Measurements from ENCODE around the gene LMO7.
A peak's percentile ranks its signal among the peaks of the same experiment; 100 is the strongest.

Gene LMO7

GRCh38 chr13:75617230-75617629, 18.9 kb upstream of the LMO7 start:
- no peaks in the 10 kb centered on the region for H3K27me3 ChIP-seq (ENCODE audit: control insufficient read depth in 1 of 2, insufficient read depth in 1 of 2, low read length in 2 of 2)
- H3K27ac ChIP-seq (ENCODE audit: low read length, poor library complexity, severe bottlenecking) = no peak overlapping the region
- no peaks in the 10 kb centered on the region for H3K9me3 ChIP-seq (ENCODE audit: control insufficient read depth, low read length)
- H3K4ac ChIP-seq (ENCODE audit: low read depth in 1 of 2, low read length in 2 of 2) = no peak overlapping the region
- DNase-seq = no peak
- H3K4me3 ChIP-seq (ENCODE audit: insufficient read depth in 1 of 2, low read depth in 1 of 2, low read length in 2 of 2) = no peak overlapping the region
- no peak overlapping the region for H2BK5ac ChIP-seq (ENCODE audit: low read depth, low read length, poor library complexity, severe bottlenecking)
- no peak overlapping the region for H4K8ac ChIP-seq (ENCODE audit: low read length)
- H3K79me1 ChIP-seq (replicated peaks; ENCODE audit: low read length, poor library complexity, severe bottlenecking) = peaks cover 2% of the 10 kb centered on the region
- no peak overlapping the region for H2AFZ ChIP-seq (ENCODE audit: low read depth, low read length)
- H3K4me1 ChIP-seq (ENCODE audit: control insufficient read depth, insufficient read depth, low read depth, low read length) = peaks cover 7% of the 10 kb centered on the region
- no peak overlapping the region for H2BK12ac ChIP-seq (ENCODE audit: low read length in 2 of 2)
- H3K9ac ChIP-seq (ENCODE audit: low read length) = no peak overlapping the region
- H3K14ac ChIP-seq (ENCODE audit: low read length in 2 of 2) = no peak overlapping the region
- H3K23ac ChIP-seq (ENCODE audit: low read length in 2 of 2) = no peak overlapping the region
- peaks cover 0 to 13% of the 10 kb centered on the region in 2 experiments for H3K36me3 ChIP-seq (ENCODE audit: control insufficient read depth in 1 of 2, insufficient read depth in 2 of 2, low read depth in 1 of 2, low read length in 2 of 2)
- H4K91ac ChIP-seq (ENCODE audit: low read length) = no peak overlapping the region
- no peak overlapping the region for H3K4me2 ChIP-seq (ENCODE audit: low read length, poor library complexity, severe bottlenecking)
- no peak overlapping the region for H2BK15ac ChIP-seq (ENCODE audit: low read depth, poor library complexity, severe bottlenecking)
- H2AK5ac ChIP-seq (ENCODE audit: low read length, severe bottlenecking) = no peak overlapping the region
- WGBS = 100% methylated on average over 1 of the region's 1 CpG
- H2BK120ac ChIP-seq (ENCODE audit: low read depth, low read length) = no peak overlapping the region
- peak overlapping the region in 1 of 2 experiments; percentile 37 for H3K18ac ChIP-seq (ENCODE audit: low read depth in 1 of 2, low read length in 2 of 2)

- no peak overlapping the region for H3K4ac ChIP-seq (ENCODE audit: low read depth in 1 of 2, low read length in 2 of 2)
- peaks cover 0 to 13% of the 10 kb centered on the region in 2 experiments for H3K36me3 ChIP-seq (ENCODE audit: control insufficient read depth in 1 of 2, insufficient read depth in 2 of 2, low read depth in 1 of 2, low read length in 2 of 2)
- H3K4me1 ChIP-seq (ENCODE audit: control insufficient read depth, insufficient read depth, low read depth, low read length) = peaks cover 7% of the 10 kb centered on the region
- WGBS = 37% methylated on average over 1 of the region's 1 CpG
- no peaks in the 10 kb centered on the region for H3K27me3 ChIP-seq (ENCODE audit: control insufficient read depth in 1 of 2, insufficient read depth in 1 of 2, low read length in 2 of 2)
- no peak overlapping the region for H3K18ac ChIP-seq (ENCODE audit: low read depth in 1 of 2, low read length in 2 of 2)
- H3K9ac ChIP-seq (ENCODE audit: low read length) = no peak overlapping the region
- H2AK5ac ChIP-seq (ENCODE audit: low read length, severe bottlenecking) = no peak overlapping the region
- no peak overlapping the region for H2BK120ac ChIP-seq (ENCODE audit: low read depth, low read length)
- no peak overlapping the region for H4K8ac ChIP-seq (ENCODE audit: low read length)
- H4K91ac ChIP-seq (ENCODE audit: low read length) = no peak overlapping the region
- no peak overlapping the region for H2AFZ ChIP-seq (ENCODE audit: low read depth, low read length)
- no peak overlapping the region for H2BK15ac ChIP-seq (ENCODE audit: low read depth, poor library complexity, severe bottlenecking)
- H3K9me3 ChIP-seq (ENCODE audit: control insufficient read depth, low read length) = no peaks in the 10 kb centered on the region
- H3K79me1 ChIP-seq (replicated peaks; ENCODE audit: low read length, poor library complexity, severe bottlenecking) = peaks cover 2% of the 10 kb centered on the region
- no peak overlapping the region for H2BK5ac ChIP-seq (ENCODE audit: low read depth, low read length, poor library complexity, severe bottlenecking)
- no peak overlapping the region for H3K4me2 ChIP-seq (ENCODE audit: low read length, poor library complexity, severe bottlenecking)
- H2BK12ac ChIP-seq (ENCODE audit: low read length in 2 of 2) = no peak overlapping the region
- H3K27ac ChIP-seq (ENCODE audit: low read length, poor library complexity, severe bottlenecking) = no peak overlapping the region
- H3K23ac ChIP-seq (ENCODE audit: low read length in 2 of 2) = no peak overlapping the region
- no peak overlapping the region for H3K14ac ChIP-seq (ENCODE audit: low read length in 2 of 2)
- DNase-seq = no peak
- no peak overlapping the region for H3K4me3 ChIP-seq (ENCODE audit: insufficient read depth in 1 of 2, low read depth in 1 of 2, low read length in 2 of 2)
Measured at GRCh38 chr13:75618308-75618707, 17.8 kb upstream of the LMO7 start.

GRCh38 chr13:75620020-75620419, 16.1 kb upstream of the LMO7 start:
- no peak for DNase-seq
- Histone ChIP-seq H3K18ac (ENCODE audit: low read depth in 1 of 2, low read length in 2 of 2) (no peak overlapping the region), H3K4me1 (ENCODE audit: control insufficient read depth, insufficient read depth, low read depth, low read length) (peaks cover 7% of the 10 kb centered on the region), H3K27ac (ENCODE audit: low read length, poor library complexity, severe bottlenecking) (peak overlapping the region; percentile 81), H3K36me3 (ENCODE audit: control insufficient read depth in 1 of 2, insufficient read depth in 2 of 2, low read depth in 1 of 2, low read length in 2 of 2) (peaks cover 0 to 25% of the 10 kb centered on the region in 2 experiments), H3K23ac (ENCODE audit: low read length in 2 of 2) (no peak overlapping the region), H3K79me1 (replicated peaks; ENCODE audit: low read length, poor library complexity, severe bottlenecking) (peaks cover 2% of the 10 kb centered on the region), H3K4me2 (ENCODE audit: low read length, poor library complexity, severe bottlenecking) (no peak overlapping the region), H3K4ac (ENCODE audit: low read depth in 1 of 2, low read length in 2 of 2) (no peak overlapping the region), H2AK5ac (ENCODE audit: low read length, severe bottlenecking) (no peak overlapping the region), H3K14ac (ENCODE audit: low read length in 2 of 2) (no peak overlapping the region), H4K91ac (ENCODE audit: low read length) (no peak overlapping the region), H2BK12ac (ENCODE audit: low read length in 2 of 2) (no peak overlapping the region), H4K8ac (ENCODE audit: low read length) (no peak overlapping the region), H3K9ac (ENCODE audit: low read length) (peak overlapping the region; percentile 57), H3K9me3 (ENCODE audit: control insufficient read depth, low read length) (no peaks in the 10 kb centered on the region), H2AFZ (ENCODE audit: low read depth, low read length) (no peak overlapping the region), H3K4me3 (ENCODE audit: insufficient read depth in 1 of 2, low read depth in 1 of 2, low read length in 2 of 2) (no peak overlapping the region), H2BK15ac (ENCODE audit: low read depth, poor library complexity, severe bottlenecking) (no peak overlapping the region), H3K27me3 (ENCODE audit: control insufficient read depth in 1 of 2, insufficient read depth in 1 of 2, low read length in 2 of 2) (no peaks in the 10 kb centered on the region), H2BK120ac (ENCODE audit: low read depth, low read length) (no peak overlapping the region), H2BK5ac (ENCODE audit: low read depth, low read length, poor library complexity, severe bottlenecking) (no peak overlapping the region)
- WGBS = 13% methylated on average over 1 of the region's 1 CpG

GRCh38 chr13:75621147-75621546, 15.0 kb upstream of the LMO7 start:
- Histone ChIP-seq H3K9ac (ENCODE audit: low read length) (peak overlapping the region; percentile 57), H4K91ac (ENCODE audit: low read length) (no peak overlapping the region), H2AK5ac (ENCODE audit: low read length, severe bottlenecking) (no peak overlapping the region), H2BK5ac (ENCODE audit: low read depth, low read length, poor library complexity, severe bottlenecking) (no peak overlapping the region), H3K4ac (ENCODE audit: low read depth in 1 of 2, low read length in 2 of 2) (no peak overlapping the region), H2BK15ac (ENCODE audit: low read depth, poor library complexity, severe bottlenecking) (no peak overlapping the region), H3K14ac (ENCODE audit: low read length in 2 of 2) (no peak overlapping the region), H3K79me1 (replicated peaks; ENCODE audit: low read length, poor library complexity, severe bottlenecking) (peaks cover 2% of the 10 kb centered on the region), H3K4me2 (ENCODE audit: low read length, poor library complexity, severe bottlenecking) (no peak overlapping the region), H2AFZ (ENCODE audit: low read depth, low read length) (no peak overlapping the region), H2BK120ac (ENCODE audit: low read depth, low read length) (no peak overlapping the region), H3K9me3 (ENCODE audit: control insufficient read depth, low read length) (no peaks in the 10 kb centered on the region), H2BK12ac (ENCODE audit: low read length in 2 of 2) (no peak overlapping the region), H3K4me3 (ENCODE audit: insufficient read depth in 1 of 2, low read depth in 1 of 2, low read length in 2 of 2) (peak overlapping the region in 1 of 2 experiments; percentile 36), H3K18ac (ENCODE audit: low read depth in 1 of 2, low read length in 2 of 2) (no peak overlapping the region), H3K4me1 (ENCODE audit: control insufficient read depth, insufficient read depth, low read depth, low read length) (peaks cover 7% of the 10 kb centered on the region), H4K8ac (ENCODE audit: low read length) (no peak overlapping the region), H3K23ac (ENCODE audit: low read length in 2 of 2) (no peak overlapping the region), H3K36me3 (ENCODE audit: control insufficient read depth in 1 of 2, insufficient read depth in 2 of 2, low read depth in 1 of 2, low read length in 2 of 2) (peaks cover 0 to 35% of the 10 kb centered on the region in 2 experiments), H3K27me3 (ENCODE audit: control insufficient read depth in 1 of 2, insufficient read depth in 1 of 2, low read length in 2 of 2) (no peaks in the 10 kb centered on the region), H3K27ac (ENCODE audit: low read length, poor library complexity, severe bottlenecking) (no peak overlapping the region)
- DNase-seq = no peak
- WGBS = 0% methylated on average over 1 of the region's 2 CpGs
